GM18951 (cell line): ENCODE results near the gene URGCP.
A peak's percentile ranks its signal among the peaks of the same experiment; 100 is the strongest.

Source experiments
- POLR2A ChIP-seq: IDR thresholded peaks from 4 replicates; pipeline ENCODE4 v1.6.1; 2011; ENCODE audit warnings: mild to moderate bottlenecking; ENCODE audit not compliant: insufficient read length, insufficient read depth; ENCODE audit errors: extremely low read depth
- in situ Hi-C: fragments of 300-500 bp; cut with MboI; formaldehyde crosslinking; loops from one replicate; pipeline ENCODE4 v1.12.0; 2022; ENCODE audit warnings: low sequenced_read_pairs, mixed read lengths, inconsistent platforms; ENCODE audit not compliant: unreplicated experiment

URGCP gene

GRCh38 chr7:43933902-43934560, 27.6 kb upstream of the URGCP start:
- in situ Hi-C loops = no loop called here
- TF ChIP-seq POLR2A = no peak

GRCh38 chr7:43931346-43931745, 24.9 kb upstream of the URGCP start:
- TF ChIP-seq POLR2A = no peak
- in situ Hi-C loops = no loop called here

GRCh38 chr7:43929529-43930457, 23.4 kb upstream of the URGCP start:
- in situ Hi-C loops = no loop called here
- TF ChIP-seq POLR2A = no peak

GRCh38 chr7:43927810-43928209, 21.4 kb upstream of the URGCP start:
- in situ Hi-C loops = no loop called here
- TF ChIP-seq POLR2A = no peak

- no peak for TF ChIP-seq POLR2A
- in situ Hi-C loops = no loop called here
These were observed 20.4 kb upstream of the URGCP start for GRCh38 chr7:43926798-43927123.

GRCh38 chr7:43925984-43926797, 19.8 kb upstream of the URGCP start, which contains the start of gene UBE2D4:
TSS of gene UBE2D4 (plus strand) at chr7:43926436. CDS start at chr7:43926533, 97 bp downstream.
- TF ChIP-seq POLR2A = peak; percentile 99
- in situ Hi-C loops = no loop called here

GRCh38 chr7:43922726-43923125, 16.3 kb upstream of the URGCP start:
- no peak for TF ChIP-seq POLR2A
- in situ Hi-C loops = no loop called here

- in situ Hi-C loops = no loop called here
These were observed 15.0 kb upstream of the URGCP start for GRCh38 chr7:43921423-43921822.

GRCh38 chr7:43915907-43916306, 9.5 kb upstream of the URGCP start:
- in situ Hi-C loops = no loop called here
- no peak for TF ChIP-seq POLR2A

More at GRCh38 chr7:43921423-43921822, 15.0 kb upstream of the URGCP start:
- no peak for TF ChIP-seq POLR2A

GRCh38 chr7:43914795-43915194, 8.4 kb upstream of the URGCP start:
- in situ Hi-C loops = no loop called here
- TF ChIP-seq POLR2A = no peak

- in situ Hi-C loops = no loop called here
- TF ChIP-seq POLR2A = no peak
These were observed 453 bp downstream of the URGCP start for GRCh38 chr7:43905956-43906330.

GRCh38 chr7:43905209-43905946, 1.0 kb downstream of the URGCP start:
- in situ Hi-C loops = no loop called here
- no peak for TF ChIP-seq POLR2A
